Gastrocnemius medialis (tissue), 4 donors: ENCODE measurements around the gene VAV1.

Experiments
- CTCF ChIP-seq, 5 experiments: fragments of 450-650 bp in 3 of 5; fragments of 200-600 bp in 2 of 5; sonication (generic) in 2 of 5; IDR thresholded peaks in 4 of 5; conservative IDR thresholded peaks in 1 of 5; 1 replicate in 4 of 5; 2 replicates in 1 of 5; pipeline ENCODE4 v1.5.1; 2016 to 2019; ENCODE audit warnings: antibody characterized with exemption in 5 of 5, mild to moderate bottlenecking in 3 of 5, moderate library complexity in 3 of 5
- POLR2A ChIP-seq, 2 donors: fragments of 450-650 bp; IDR thresholded peaks; one replicate each; pipeline ENCODE4 v1.6.1; 2017; ENCODE audit warnings: antibody characterized with exemption in 2 of 2, mild to moderate bottlenecking in 2 of 2, moderate library complexity in 2 of 2

DNA sequence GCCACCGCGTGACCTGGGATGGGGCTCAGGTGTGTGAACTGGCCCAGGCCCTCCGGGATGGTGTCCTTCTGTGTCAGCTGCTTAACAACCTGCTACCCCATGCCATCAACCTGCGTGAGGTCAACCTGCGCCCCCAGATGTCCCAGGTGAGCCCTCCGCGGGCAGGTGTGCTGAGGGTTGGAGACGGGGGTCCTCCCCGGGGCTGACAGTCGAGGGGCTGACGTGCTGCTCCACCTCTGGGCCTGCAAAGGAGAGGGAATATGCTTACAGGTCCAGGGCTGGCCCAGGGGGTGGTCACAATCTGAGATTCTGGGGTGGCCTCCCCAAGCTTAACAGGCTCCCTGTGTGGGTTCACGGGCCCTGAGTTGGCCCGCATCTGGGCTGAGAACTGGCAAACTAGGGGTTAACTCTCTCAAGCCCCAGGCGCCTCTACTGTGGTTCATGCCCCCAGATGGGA lies 386 bp downstream of the VAV1 start:
- TF ChIP-seq CTCF (IDR thresholded peaks at IDR 0.05 in 4 of 5, conservative IDR thresholded peaks at IDR 0.05 in 1 of 5): no peak
- no peak for TF ChIP-seq POLR2A (IDR thresholded peaks at IDR 0.05)
